NCI-H2196 (cell line): ENCODE measurements around the gene ZSWIM8.

ENCODE experiments used
- DNase-seq: peaks from one replicate; lab custom pipeline; 2025; ENCODE audit not compliant: unreplicated experiment; lab: John Stamatoyannopoulos, UW

Gene ZSWIM8

DNA sequence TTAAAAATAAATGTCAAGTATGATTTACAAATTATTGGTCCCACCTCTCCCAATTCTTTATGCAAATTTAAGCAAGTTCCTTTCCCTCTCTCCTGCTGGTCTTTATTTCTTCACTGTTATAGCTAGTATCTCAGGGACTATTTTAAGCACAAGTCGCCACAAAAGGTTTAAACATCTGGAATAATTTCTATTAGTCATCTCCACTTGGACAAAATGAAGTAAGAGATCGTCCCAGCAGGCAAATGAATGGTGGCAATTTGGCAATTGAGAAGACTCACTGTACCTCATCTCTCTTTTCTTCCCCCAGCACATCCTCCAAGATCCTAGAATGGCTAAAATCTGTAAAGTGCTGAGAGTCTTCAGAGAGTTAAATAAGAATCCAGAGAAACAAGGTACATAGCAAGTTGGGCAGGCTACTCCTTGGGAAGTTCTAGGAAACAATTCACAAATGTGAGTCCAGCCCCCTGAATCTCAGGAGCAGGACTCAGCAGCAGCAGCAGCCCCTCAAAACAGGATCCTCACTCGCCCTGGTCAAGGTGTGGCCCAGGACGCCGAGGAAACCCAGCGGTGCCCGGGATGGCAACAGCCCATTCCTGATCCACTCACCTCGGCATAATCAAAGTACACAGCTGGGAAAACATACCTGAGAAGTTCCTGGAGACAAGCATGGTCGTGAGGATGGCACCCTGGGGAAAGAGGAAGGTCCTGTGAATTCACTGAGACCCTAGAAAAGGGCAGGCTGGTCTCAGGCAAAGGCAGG is 56.3 kb downstream of the ZSWIM8 start:
- DNase-seq: no peak

- no peak for DNase-seq
Observed at GRCh38 chr10:73842349-73842748, 56.9 kb downstream of the ZSWIM8 start.

DNA sequence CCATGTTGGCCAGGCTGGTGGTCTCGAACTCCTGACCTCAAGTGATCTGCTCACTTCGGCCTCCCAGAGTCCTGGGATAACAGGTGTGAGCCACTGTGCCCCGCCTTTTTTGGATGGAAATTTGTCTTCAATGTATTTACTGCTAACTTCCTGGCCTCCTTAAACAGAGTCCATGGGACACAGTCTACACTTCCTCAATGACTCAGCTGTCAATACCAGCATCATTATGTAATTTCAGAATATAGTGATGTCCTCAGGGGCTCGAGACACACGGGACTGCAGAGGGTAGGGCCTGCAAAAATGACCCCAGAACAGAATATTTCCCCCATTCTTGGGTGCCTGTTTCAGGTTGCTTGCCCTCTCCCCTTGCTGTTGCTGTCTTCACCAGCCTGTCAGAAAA is 57.9 kb downstream of the ZSWIM8 start:
- DNase-seq: no peak

GRCh38 chr10:73847031-73847430 is 61.6 kb downstream of the ZSWIM8 start:
- DNase-seq: no peak

DNA sequence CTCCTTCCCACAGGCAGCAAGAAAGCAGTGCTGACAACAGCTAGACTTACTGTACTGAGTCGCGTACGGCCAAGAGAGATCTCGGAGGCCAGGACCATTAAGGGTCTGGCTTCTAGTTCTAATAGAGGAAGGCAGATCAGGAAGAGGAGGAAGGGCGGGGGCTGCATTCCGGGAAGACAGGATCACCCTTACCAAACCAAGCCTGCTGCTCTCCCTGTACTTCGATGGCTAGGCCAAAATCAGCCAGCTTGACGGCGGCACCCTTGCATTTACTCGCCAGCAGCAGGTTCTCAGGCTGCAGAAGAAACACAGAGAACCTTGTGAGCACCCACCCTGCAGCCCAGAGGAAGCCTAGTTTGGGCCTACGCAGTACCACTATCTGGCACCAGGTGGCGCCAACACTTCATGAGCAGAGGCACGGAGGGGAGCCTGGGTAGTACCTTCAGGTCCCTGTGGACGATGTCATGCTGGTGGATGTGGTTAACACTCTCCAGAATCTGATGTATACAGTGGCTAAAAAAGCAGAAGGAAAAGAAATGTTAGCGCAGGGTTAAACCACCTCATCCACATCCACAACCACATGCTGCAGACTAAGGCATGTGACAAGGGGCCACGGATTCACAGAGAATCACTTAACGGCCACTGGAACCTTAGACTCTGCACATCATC is 63.5 kb downstream of the ZSWIM8 start:
- peak; percentile 86 for DNase-seq

DNA sequence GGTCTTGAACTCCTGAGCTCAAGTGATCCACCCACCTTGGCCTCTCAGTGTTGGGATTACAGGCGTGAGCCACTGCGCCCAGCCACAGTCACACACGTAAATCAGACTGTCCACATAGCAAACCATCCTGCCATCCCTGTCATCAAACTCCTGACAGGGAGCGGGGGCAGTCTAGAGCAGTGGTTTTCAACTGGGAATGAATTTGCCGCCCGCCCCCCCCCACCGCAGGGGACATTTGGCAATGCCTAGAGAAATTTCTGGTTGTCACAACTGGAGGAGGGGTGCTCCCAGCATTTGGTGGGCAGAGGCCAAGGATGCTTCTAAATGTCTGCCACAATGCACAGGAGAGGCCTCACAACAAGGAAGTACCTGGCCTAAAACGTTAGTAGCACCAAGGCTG is 64.8 kb downstream of the ZSWIM8 start:
- DNase-seq: no peak

DNA sequence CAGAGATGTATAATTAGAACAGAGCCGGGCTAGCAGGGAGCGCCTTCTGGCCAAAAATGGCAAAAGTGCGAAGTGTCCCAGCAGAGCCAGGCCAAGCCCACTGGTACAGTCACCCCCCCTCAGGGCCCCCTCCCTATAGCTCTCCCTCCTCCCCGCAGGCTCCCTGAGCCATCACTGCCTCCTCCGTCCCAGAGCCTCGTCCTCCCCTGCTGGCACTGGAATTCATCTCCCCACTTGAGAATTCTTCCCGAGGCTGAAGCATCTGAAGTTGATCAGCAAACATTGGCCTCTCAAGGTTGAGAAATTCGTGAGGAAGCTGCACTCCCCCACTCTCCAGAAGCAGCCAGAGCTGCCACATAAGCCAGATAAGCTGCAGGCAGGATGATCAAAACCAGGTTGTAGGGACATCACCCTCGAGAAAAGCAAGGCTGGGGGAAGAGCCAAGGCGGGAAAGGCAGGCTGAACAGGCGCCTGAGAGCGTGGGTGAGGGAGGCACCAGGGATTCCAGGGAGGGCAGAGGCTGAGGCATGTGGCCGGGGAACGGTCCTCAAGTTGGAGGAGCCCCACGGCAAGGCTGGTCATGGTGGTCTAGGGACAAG is 65.6 kb downstream of the ZSWIM8 start:
- no peak for DNase-seq
